Thymus (tissue), 11 donors: Measurements from ENCODE around the gene EPHB1. TPM values are rescaled to one million over a fixed set of nuclear protein-coding genes. Genes with fewer than 3 reads are reported as not detected.
A peak's percentile ranks its signal among the peaks of the same experiment; 100 is the strongest.
"Not testable (repeated sequence)": the region's sequence is repeated elsewhere in the genome, so short reads cannot be mapped to it uniquely, and the experiment has no call there.

Experiments
- DNase-seq, 9 donors: peaks; one replicate each; pipeline ENCODE4 v3.0.0-alpha.2; 2013; ENCODE audit warnings: low spot score in 9 of 9, low read depth in 6 of 9, missing footprints in 1 of 9
- H3K27ac ChIP-seq, 2 donors: one replicate each; pipeline ENCODE4 v1.5.1; 2013; ENCODE audit warnings: control low read depth in 1 of 2, low read depth in 1 of 2, low read length in 1 of 2, mild to moderate bottlenecking in 1 of 2, moderate library complexity in 1 of 2
- H3K27me3 ChIP-seq, 2 donors: one replicate each; pipeline ENCODE4 v1.5.1; 2013; ENCODE audit warnings: low read length in 1 of 2; ENCODE audit not compliant: control insufficient read depth in 2 of 2, insufficient read depth in 1 of 2
- H3K36me3 ChIP-seq, 2 donors: one replicate each; pipeline ENCODE4 v1.5.1; 2013; ENCODE audit warnings: low read length in 1 of 2, mild to moderate bottlenecking in 1 of 2, moderate library complexity in 1 of 2; ENCODE audit not compliant: control insufficient read depth in 2 of 2, insufficient read depth in 2 of 2
- H3K4me1 ChIP-seq, 2 donors: one replicate each; pipeline ENCODE4 v1.5.1; 2013; ENCODE audit warnings: low read length in 2 of 2; ENCODE audit not compliant: control insufficient read depth in 2 of 2, insufficient read depth in 2 of 2
- H3K4me3 ChIP-seq, 2 donors: one replicate each; pipeline ENCODE4 v1.5.1; 2013; ENCODE audit warnings: low read length in 2 of 2, control low read depth in 1 of 2, mild to moderate bottlenecking in 1 of 2
- H3K9me3 ChIP-seq, 2 donors: one replicate each; pipeline ENCODE4 v1.5.1; 2013; ENCODE audit warnings: low read length in 1 of 2, mild to moderate bottlenecking in 1 of 2; ENCODE audit not compliant: control insufficient read depth in 2 of 2, insufficient read depth in 1 of 2
- WGBS: extraction: QIAGEN DNeasy Blood & Tissue Kit; methylation state at CpG from one replicate; pipeline ENCODE4 v1.1.7; 2013; 5-methylcytosine and 5-hydroxymethylcytosine counted together
- polyA plus RNA-seq: library from polyadenylated mRNA; stranded (reverse); fragments of 200-250 nt; gene quantifications from one replicate; pipeline ENCODE4 v1.2.3, GENCODE V29; 2013
- total RNA-seq: library from RNA; stranded (reverse); fragments of 120-200 nt; gene quantifications from one replicate; pipeline ENCODE4 v1.2.4, GENCODE V29; 2013
- donor health status: healthy.

Gene EPHB1
- total and polyA plus RNA-seq, 2 donors: 0.46 to 0.66 TPM

DNA sequence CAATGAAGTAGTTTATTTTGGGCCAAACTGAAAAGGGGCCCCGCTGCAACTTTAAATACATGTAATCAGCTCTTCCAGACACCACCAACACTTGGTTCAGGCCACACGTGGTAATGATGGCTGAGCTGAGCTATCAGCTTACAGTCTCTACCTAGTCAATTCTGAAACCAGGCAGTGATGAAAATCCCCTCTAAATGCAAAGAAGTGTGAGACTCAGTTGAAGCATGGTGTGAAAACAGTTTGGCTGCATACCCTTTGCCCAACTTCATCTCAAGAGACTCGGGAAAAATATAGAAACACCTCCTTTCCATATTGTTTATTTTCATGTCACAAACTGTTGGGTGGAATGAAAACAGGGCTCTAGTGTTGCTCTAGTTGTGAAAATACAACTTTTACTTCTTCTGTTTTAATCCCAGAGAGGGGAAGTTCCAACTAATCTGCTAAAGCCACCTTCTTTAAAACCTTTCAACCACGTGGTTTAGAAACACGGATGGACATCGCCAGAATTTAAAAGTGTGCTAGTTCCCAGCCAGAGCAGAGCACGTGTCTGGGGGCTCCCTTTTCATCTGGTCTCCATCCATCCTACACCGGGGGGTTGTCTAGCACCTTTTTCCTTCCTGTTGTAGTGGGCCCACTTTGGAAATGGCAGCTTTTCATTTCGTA lies 229.1 kb downstream of the EPHB1 start:
- H3K9me3 ChIP-seq: no peaks in the 10 kb centered on the region
- 60% methylated on average over 9 of the region's 9 CpGs for WGBS
- no peaks in the 10 kb centered on the region for H3K36me3 ChIP-seq
- no peak overlapping the region for H3K27ac ChIP-seq
- no peaks in the 10 kb centered on the region for H3K4me1 ChIP-seq
- no peak for DNase-seq
- no peak overlapping the region for H3K4me3 ChIP-seq
- H3K27me3 ChIP-seq: no peaks in the 10 kb centered on the region

DNA sequence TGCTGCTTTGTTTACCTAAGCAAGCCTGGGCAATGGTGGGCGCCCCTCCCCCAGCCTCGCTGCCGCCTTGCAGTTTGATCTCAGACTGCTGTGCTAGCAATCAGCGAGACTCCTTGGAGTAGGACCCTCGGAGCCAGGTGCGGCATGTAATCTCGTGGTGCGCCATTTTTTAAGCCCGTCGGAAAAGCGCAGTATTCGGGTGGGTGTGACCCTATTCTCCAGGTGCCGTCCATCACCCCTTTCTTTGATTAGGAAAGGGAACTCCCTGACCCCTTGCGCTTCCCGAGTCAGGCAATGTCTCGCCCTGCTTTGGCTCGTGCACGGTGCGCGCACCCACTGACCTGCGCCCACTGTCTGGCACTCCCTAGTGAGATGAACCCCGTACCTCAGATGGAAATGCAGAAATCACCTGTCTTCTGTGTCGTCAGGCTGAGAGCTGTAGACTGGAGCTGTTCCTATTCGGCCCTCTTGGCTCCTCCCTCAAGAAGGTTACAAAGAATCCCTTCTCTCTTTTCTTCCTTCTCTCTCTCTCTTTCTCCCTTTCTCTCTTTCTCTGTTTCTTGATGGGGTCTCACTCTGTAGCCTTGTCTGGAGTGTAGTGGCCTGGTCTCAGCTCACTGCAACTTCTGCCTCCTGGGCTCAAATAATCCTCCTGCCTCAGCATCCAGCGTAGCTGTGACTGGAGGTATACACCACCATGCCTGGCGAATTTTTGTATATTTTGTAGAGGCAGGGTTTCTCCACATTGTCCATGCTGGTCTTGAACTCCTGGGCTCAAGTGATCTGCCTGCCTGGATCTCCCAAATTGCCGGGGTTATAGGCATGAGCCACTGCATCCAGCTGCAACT lies 235.9 kb downstream of the EPHB1 start:
- H3K4me1 ChIP-seq, H3K36me3 ChIP-seq, H3K27ac ChIP-seq, H3K27me3 ChIP-seq, DNase-seq, H3K9me3 ChIP-seq: not testable (repeated sequence)
- WGBS: 25% methylated on average over 27 of the region's 27 CpGs
- H3K4me3 ChIP-seq: peak overlapping the region in 1 of 2 donors; percentile 10

DNA sequence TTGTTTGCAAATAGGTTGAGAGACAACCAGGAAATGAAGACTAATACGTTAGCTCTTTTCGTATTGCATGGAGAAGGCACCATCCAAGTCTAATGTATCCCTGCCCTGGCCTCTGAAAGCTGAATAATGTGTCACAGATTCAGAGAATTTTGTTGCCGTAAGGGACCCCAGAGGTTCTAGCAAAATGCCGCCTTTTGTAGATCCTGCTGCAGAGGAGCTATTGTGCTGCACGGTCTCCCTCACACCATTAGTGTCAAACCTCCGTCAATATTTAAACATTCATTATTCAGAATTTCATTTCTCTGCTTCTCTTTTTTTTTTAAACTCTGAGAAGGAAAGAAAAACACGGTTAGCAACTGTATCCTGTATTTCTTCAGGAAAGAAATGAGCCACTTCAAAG lies 238.7 kb downstream of the EPHB1 start:
- Histone ChIP-seq H3K4me3 (no peak overlapping the region), H3K4me1 (no peaks in the 10 kb centered on the region), H3K27me3 (peaks cover 0 to 2% of the 10 kb centered on the region in 2 donors), H3K9me3 (no peaks in the 10 kb centered on the region), H3K36me3 (no peaks in the 10 kb centered on the region), H3K27ac (no peak overlapping the region)
- DNase-seq: no peak
- 81% methylated on average over 7 of the region's 7 CpGs for WGBS

DNA sequence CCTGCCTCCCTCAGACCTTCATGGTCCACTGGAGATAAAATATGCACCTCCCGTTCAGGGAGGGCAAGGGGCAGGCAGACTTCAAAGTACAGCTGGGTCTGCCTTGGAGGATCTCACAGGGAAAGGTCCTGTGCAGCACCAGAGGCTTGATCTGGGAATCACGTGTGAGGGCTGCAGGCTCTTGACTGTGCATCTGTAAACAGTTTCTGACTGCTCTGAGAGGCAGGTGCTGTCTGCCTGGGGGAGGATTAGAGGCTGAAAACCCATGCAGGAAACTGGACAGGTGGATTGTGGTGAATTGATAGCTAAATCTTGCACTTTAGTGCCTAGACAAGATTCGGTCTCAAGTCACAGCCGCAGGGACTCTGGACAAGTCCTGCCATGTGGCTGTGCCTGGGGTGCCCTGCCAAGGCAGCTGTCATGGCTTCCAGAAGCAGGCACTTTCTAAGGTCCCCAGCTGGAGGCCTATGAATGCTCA lies 239.3 kb downstream of the EPHB1 start:
- Histone ChIP-seq H3K4me3 (no peak overlapping the region), H3K27me3 (peaks cover 0 to 2% of the 10 kb centered on the region in 2 donors), H3K36me3 (no peaks in the 10 kb centered on the region), H3K9me3 (no peaks in the 10 kb centered on the region), H3K4me1 (no peaks in the 10 kb centered on the region), H3K27ac (no peak overlapping the region)
- DNase-seq: no peak
- WGBS: 66% methylated on average over 4 of the region's 4 CpGs

DNA sequence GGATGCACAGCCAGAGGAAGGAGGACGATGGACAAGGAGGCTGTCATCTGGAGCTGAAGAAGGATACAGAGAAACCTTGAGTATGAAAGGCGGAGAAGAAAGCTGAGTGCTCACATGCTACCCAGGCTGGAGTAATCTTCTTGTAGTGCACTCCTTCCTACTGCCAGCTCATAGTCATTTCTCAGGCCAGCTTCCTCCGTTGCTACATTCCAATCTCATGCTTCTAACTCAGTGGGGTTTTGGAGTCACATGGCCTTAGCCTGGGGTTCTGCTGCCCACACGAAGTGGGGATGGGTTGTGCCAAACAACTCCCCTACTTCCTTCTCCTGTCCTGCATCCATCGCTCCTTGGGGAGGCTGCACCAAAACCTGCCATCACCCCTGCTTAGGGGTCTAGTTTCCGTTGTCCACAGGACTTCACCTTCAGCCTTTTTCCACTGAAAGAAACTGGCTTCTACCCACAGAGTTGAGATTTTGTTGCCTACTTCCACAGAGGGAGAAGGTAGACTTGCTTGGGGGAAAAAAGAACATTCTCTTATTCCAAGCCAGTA lies 239.9 kb downstream of the EPHB1 start:
- Histone ChIP-seq H3K27me3 (peaks cover 0 to 2% of the 10 kb centered on the region in 2 donors), H3K27ac (no peak overlapping the region), H3K9me3 (no peaks in the 10 kb centered on the region), H3K4me3 (no peak overlapping the region), H3K4me1 (no peaks in the 10 kb centered on the region), H3K36me3 (no peaks in the 10 kb centered on the region)
- WGBS: 91% methylated on average over 6 of the region's 6 CpGs
- DNase-seq: no peak

DNA sequence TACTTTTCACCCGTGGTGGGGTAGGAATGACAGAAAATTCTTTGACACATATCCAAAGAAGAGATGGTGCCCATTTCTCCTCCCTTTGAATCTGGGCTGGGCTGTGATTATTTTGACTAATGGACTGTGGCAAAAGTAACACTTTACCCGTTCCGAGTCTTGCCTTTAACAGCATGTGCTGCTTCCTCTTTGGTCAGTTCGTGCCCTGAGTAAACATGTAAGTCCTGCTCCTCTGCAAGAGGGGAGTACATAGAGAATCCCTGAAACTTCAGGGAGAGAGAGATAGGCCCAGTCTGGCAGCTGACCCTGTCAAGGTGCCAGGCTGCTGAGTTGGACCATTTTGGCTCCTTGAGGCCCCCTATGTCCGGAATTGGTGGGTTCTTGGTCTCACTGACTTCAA lies 243.1 kb downstream of the EPHB1 start:
- Histone ChIP-seq H3K27ac (no peak overlapping the region), H3K36me3 (no peaks in the 10 kb centered on the region), H3K4me3 (no peak overlapping the region), H3K27me3 (no peaks in the 10 kb centered on the region), H3K4me1 (no peaks in the 10 kb centered on the region), H3K9me3 (no peaks in the 10 kb centered on the region)
- DNase-seq: no peak
- 89% methylated on average over 5 of the region's 5 CpGs for WGBS

DNA sequence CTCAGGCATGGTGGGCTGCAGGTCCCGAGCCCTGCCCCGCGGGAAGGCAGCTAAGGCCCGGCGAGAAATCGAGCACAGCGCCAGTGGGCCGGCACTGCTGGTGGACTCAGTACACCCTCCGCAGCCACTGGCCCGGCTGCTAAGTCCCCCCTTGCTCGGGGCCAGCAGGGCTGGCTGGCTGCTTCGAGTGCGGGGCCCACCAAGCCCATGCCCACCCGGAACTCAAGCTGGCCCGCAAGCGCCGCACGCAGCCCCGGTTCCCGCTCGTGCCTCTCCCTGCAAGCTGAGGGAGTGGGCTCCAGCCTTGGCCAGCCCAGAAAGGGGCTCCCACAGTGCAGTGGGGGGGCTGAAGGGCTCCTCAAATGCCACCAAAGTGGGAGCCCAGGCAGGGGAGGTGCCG lies 244.5 kb downstream of the EPHB1 start:
- H3K27me3 ChIP-seq, H3K9me3 ChIP-seq, H3K4me1 ChIP-seq, H3K36me3 ChIP-seq, H3K4me3 ChIP-seq, H3K27ac ChIP-seq, DNase-seq: not testable (repeated sequence)
- WGBS: 99% methylated on average over 22 of the region's 22 CpGs

DNA sequence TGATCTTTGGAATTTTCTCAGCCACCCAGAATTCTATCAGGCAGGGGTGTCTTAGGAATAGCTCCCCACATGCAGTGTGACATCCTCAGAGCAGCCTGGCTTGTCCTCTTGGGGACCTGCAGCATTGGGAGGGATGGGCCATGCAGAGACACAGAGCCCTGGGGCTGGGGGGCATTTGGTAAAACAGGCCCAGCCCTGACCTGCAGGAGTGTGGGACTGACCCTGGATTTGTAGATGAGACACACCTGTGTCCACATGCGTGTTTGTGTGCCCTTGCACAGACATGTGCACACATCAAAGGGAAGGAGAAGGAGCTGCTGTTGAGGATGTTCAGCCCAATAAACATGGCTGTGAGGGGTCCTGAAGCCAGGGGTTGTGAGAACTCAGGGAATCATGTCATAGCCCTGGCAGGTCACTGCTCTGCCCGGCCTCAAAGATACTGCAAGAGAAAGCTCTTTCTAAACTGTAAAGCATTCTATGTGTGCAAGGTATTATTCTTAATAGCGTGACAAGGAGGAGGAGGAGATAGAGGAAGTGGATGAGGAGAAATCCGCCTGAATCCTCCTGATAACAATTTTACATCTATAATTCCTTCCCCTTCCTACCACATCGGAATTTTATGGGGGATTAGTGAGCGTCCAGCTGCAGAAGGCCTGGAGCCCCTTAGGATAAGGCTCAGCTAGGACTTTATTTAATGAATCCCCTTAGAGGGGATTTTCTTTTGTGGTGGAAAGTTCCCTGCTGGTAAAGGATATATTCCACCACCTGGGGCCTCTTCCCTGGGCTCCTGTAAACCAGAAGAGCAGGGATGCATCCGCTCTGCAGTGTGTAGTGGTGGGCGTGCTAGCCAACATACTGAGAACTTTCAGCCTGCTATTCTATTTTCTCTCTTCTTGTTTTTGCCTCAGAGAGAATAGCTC lies 245.5 kb downstream of the EPHB1 start:
- DNase-seq: no peak
- H3K27me3 ChIP-seq: no peaks in the 10 kb centered on the region

More for the DNA sequence above, 245.5 kb downstream of the EPHB1 start:
- Histone ChIP-seq H3K36me3 (no peaks in the 10 kb centered on the region), H3K4me3 (no peak overlapping the region), H3K4me1 (no peaks in the 10 kb centered on the region), H3K9me3 (no peaks in the 10 kb centered on the region), H3K27ac (no peak overlapping the region)
- WGBS: 91% methylated on average over 8 of the region's 8 CpGs
